Lower leg skin (tissue), 4 donors: ENCODE results near the gene PCMT1. TPM values are rescaled to one million over a fixed set of nuclear protein-coding genes. Genes with fewer than 3 reads are reported as not detected.
A peak's percentile ranks its signal among the peaks of the same experiment; 100 is the strongest.

Experiments used
- DNase-seq, 2 donors: peaks; one replicate each; pipeline ENCODE4 v3.0.0-alpha.2; 2019; ENCODE audit warnings: low spot score in 2 of 2
- H3K4me3 ChIP-seq: fragments of 200-600 bp; sonication (generic); 2 replicates; pipeline ENCODE4 v1.5.1; 2017; ENCODE audit warnings: mild to moderate bottlenecking, low read depth; ENCODE audit not compliant: poor library complexity, severe bottlenecking
- CTCF ChIP-seq, 3 donors: fragments of 450-650 bp; IDR thresholded peaks; one replicate each; pipeline ENCODE4 v1.5.1; 2016; ENCODE audit warnings: antibody characterized with exemption in 3 of 3, mild to moderate bottlenecking in 3 of 3, moderate library complexity in 2 of 3
- POLR2A ChIP-seq, 2 donors: fragments of 450-650 bp; IDR thresholded peaks; one replicate each; pipeline ENCODE4 v1.6.1; 2016 to 2017; ENCODE audit warnings: antibody characterized with exemption in 2 of 2, mild to moderate bottlenecking in 1 of 2, moderate library complexity in 1 of 2
- WGBS, 2 donors: methylation state at CpG; one replicate each; pipeline ENCODE4 v1.1.5; 2018; 5-methylcytosine and 5-hydroxymethylcytosine counted together
- intact Hi-C: fragments of 100-400 bp; cut with DNase I; formaldehyde crosslinking; loops from one replicate; pipeline ENCODE4 v1.15.0; 2023; ENCODE audit warnings: low total_unique reads
- total RNA-seq, 4 donors: library from RNA; depleted of rRNA; stranded (reverse); fragments of >200 nt; gene quantifications; one replicate each; pipeline ENCODE4 v1.1.0, GENCODE V29; 2016

PCMT1 gene
- total RNA-seq, 4 donors from 2014 or later = 68.4 to 93.5 (median 78.3) TPM

- H3K4me3 ChIP-seq = no peak overlapping the region
- TF ChIP-seq POLR2A (IDR thresholded peaks at IDR 0.05) (no peak), CTCF (IDR thresholded peaks at IDR 0.05) (no peak)
- 76% methylated on average over 7 of the region's 7 CpGs for WGBS, 2 donors
- no peak for DNase-seq
- intact Hi-C loops = loop anchor here (10.0 kb wide), 1 partner anchor 184 kb away; no protein-coding TSS in a partner anchor
These were observed 81.3 kb downstream of the PCMT1 start for GRCh38 chr6:149830731-149831307.

DNA sequence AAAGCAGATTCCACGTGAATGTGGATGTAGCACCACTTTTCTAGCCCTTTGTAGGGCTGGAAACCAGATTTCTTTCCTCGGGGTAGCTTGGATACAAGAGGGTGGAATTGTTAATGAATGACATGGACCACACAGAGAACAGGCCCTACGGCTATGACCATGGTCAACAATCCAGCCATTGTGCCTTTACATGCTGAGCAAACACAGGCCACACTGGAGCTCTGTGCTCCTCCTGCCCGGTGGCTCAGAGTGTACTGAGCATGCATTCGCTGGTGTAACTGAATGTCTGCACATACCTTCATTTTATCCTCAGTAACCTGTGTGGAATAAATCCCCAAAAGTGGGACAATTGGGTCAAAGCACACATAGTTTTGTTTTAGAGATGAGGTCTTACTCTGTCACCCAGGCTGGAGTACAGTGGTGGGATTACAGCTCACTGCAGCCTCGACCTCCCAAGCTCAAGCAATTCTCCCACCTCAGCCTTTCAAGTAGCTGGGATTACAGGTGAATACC is 81.8 kb downstream of the PCMT1 start:
- 78 to 88% methylated on average over 6 of the region's 6 CpGs for WGBS, 2 donors
- intact Hi-C loops = loop anchor here (10.0 kb wide), 1 partner anchor 183 kb away; no protein-coding TSS in a partner anchor
- H3K4me3 ChIP-seq = no peak overlapping the region
- DNase-seq = no peak
- TF ChIP-seq POLR2A (IDR thresholded peaks at IDR 0.05) (no peak), CTCF (IDR thresholded peaks at IDR 0.05) (no peak)

DNA sequence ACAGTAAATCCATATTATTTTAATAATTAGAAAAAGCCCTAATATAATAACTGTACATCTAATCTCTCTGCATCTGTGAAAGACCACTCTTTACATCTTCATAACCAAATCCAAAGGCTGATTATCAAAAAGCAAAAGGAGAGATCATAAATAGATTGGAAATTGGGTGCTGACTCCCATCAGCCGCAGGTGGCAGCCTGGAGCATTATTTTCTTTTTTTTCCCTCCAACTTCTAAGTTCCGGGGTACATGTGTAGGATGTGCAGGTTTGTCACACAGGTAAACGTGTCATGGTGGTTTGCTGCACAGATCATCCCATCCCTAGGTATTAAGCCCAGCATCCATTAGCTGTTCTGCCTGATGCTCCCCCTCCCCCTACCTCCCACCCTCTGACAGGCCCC is 84.1 kb downstream of the PCMT1 start:
- 95 to 97% methylated on average over 3 of the region's 3 CpGs for WGBS, 2 donors

DNA sequence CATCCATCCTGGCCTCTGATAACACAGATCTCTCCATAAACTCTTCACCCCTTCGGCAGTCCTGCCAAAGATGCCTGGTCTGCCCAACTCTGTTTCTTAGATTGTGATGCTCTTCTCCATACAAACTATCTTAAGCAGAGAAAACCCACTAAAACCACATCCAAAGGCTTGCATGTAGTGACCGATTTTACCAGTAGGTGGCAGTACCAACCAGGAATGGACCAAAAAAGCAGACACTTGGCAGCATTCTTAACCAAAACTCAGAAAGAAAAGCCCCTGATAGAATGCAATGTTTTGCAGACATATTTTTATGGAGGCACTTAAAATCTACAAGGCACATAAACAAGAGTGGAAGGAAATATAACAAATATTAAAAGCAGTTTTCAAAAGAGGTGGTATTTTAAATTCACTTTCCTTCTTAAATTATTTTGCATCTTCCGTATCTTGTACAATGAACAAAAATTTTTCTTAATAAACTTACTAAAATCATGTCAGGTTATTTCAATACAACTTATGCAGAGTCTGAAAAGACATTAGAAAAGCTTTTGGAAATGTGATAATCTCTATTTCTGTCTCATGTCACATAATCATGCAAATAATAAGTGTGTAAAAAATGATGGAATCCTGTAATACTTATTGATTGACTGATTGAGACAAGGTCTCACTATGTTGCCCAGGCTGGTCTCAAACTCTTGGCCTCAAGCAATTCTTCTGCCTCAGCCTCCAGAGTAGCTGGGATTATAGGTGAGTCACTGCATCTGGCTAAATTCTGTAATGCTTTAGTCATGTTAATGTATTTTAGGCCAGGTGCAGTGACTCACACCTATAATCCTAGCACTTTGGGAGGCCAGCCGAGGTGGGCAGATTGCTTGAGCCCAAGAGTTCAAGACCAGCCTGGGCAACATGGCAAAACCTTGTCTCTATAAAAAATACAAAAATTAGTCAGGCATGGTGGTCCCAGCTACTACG is 85.3 kb downstream of the PCMT1 start:
- WGBS, 2 donors = 50 to 53% methylated on average over 5 of the region's 5 CpGs
- H3K4me3 ChIP-seq = no peak overlapping the region
- peak in 1 of 2 donors; percentile 64 for DNase-seq
- TF ChIP-seq POLR2A (IDR thresholded peaks at IDR 0.05) = no peak
- peak in 1 of 3 donors; percentile 76 for TF ChIP-seq CTCF (IDR thresholded peaks at IDR 0.05)
- intact Hi-C loops = loop anchor here (1.0 to 10.0 kb wide), 2 partner anchors 92 to 180 kb away; no protein-coding TSS in a partner anchor

More for the DNA sequence above, 84.1 kb downstream of the PCMT1 start:
- no peak overlapping the region for H3K4me3 ChIP-seq
- intact Hi-C loops = loop anchor here (10.0 kb wide), 1 partner anchor 181 kb away; no protein-coding TSS in a partner anchor
- no peak for DNase-seq
- TF ChIP-seq CTCF (IDR thresholded peaks at IDR 0.05) (no peak), POLR2A (IDR thresholded peaks at IDR 0.05) (no peak)

DNA sequence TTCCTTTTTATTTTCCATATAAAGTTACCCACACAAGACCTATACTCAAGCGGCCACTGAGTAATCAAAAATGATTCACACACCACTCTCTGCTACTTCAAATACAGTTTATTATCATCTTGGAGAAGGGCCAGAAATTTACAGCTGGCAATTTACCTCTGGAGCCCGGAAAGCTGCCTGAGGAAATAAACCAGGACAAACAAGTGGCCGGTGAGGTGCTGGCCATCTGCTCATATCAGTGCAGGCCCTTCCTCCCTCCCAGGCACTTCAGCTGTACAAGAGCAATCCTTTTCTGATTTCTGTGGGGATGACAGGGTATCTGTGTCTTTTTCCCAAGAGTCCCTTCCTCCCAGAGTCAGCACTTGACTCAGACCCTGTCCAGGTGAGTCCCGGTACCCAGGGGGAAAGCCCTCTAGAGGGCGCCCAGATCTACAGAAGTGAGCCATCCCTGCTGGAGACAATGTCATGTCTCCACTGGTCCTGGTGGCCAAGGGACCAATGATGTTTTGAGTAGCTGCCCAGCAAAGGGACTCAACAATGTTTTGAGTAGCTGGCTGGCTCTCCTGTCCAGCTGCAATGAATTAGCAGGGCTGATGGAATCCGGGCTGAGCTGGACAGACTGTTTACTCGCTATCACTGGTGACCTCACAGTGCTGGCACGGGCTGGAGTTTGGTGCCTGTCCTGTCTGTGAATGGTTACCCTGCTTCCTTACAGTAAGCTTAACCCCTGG is 91.0 kb downstream of the PCMT1 start:
- no peak for TF ChIP-seq POLR2A (IDR thresholded peaks at IDR 0.05)
- peak in 1 of 3 donors; percentile 26 for TF ChIP-seq CTCF (IDR thresholded peaks at IDR 0.05)
- intact Hi-C loops = no loop called here
- 46 to 52% methylated on average over 8 of the region's 8 CpGs for WGBS, 2 donors
- no peak overlapping the region for H3K4me3 ChIP-seq
- peak; percentile 84 to 94 for DNase-seq
